HepG2 (cell line): ENCODE data around the gene RPS27L. TPM values are rescaled to one million over a fixed set of nuclear protein-coding genes. Genes with fewer than 3 reads are reported as not detected.

Source experiments
- ADNP ChIP-seq: sonication (generic); formaldehyde crosslinking; IDR thresholded peaks from 2 replicates; pipeline ENCODE4 v1.4.0; 2020; ENCODE audit warnings: missing genetic modification reagents
- ARNT2 ChIP-seq: sonication (generic); formaldehyde crosslinking; IDR thresholded peaks from 2 replicates; pipeline ENCODE4 v1.8.0; 2022; ENCODE audit warnings: mild to moderate bottlenecking, low read depth, missing genetic modification reagents, moderate library complexity
- CEBPB ChIP-seq: IDR thresholded peaks from 2 replicates; pipeline ENCODE4 v1.6.1; 2011; ENCODE audit warnings: low read depth, low read length, improper control_type of control experiment, borderline replicate concordance
- DR1 ChIP-seq: sonication (generic); formaldehyde crosslinking; IDR thresholded peaks from 2 replicates; pipeline ENCODE4 v1.8.0; 2021; ENCODE audit warnings: mild to moderate bottlenecking, missing genetic modification reagents, inconsistent platforms
- GZF1 ChIP-seq: sonication (generic); formaldehyde crosslinking; IDR thresholded peaks from 2 replicates; pipeline ENCODE4 v1.5.1; 2020; ENCODE audit warnings: mild to moderate bottlenecking, missing genetic modification reagents
- NCOA5 ChIP-seq: sonication (generic); formaldehyde crosslinking; IDR thresholded peaks from 2 replicates; pipeline ENCODE4 v1.4.0; 2020; ENCODE audit warnings: missing genetic modification reagents
- TEAD2 ChIP-seq: sonication (generic); formaldehyde crosslinking; IDR thresholded peaks from 2 replicates; pipeline ENCODE4 v1.9.0; 2021; ENCODE audit warnings: missing genetic modification reagents
- WIZ ChIP-seq: sonication (generic); formaldehyde crosslinking; IDR thresholded peaks from 2 replicates; pipeline ENCODE4 v1.5.1; 2020; ENCODE audit warnings: mild to moderate bottlenecking, missing genetic modification reagents
- ZC3H13 ChIP-seq: sonication (generic); formaldehyde crosslinking; IDR thresholded peaks from 2 replicates; pipeline ENCODE4 v1.8.1; 2023; ENCODE audit warnings: mild to moderate bottlenecking, missing genetic modification reagents, moderate library complexity
- ZFAT ChIP-seq: sonication (generic); formaldehyde crosslinking; conservative IDR thresholded peaks from 2 replicates; pipeline ENCODE4 v1.8.1; 2023; ENCODE audit warnings: missing genetic modification reagents, inconsistent platforms
- ZFY ChIP-seq: sonication (generic); formaldehyde crosslinking; IDR thresholded peaks from 2 replicates; pipeline ENCODE4 v1.4.0; 2020; ENCODE audit warnings: missing genetic modification reagents
- ZIK1 ChIP-seq: sonication (generic); formaldehyde crosslinking; IDR thresholded peaks from 2 replicates; pipeline ENCODE4 v1.5.0; 2020; ENCODE audit warnings: mild to moderate bottlenecking, low read depth, missing genetic modification reagents, borderline replicate concordance
- ZNF260 ChIP-seq: sonication (generic); formaldehyde crosslinking; IDR thresholded peaks from 2 replicates; pipeline ENCODE4 v1.4.0; 2020; ENCODE audit warnings: missing genetic modification reagents, low read depth, mild to moderate bottlenecking, borderline replicate concordance
- ZNF550 ChIP-seq: sonication (generic); formaldehyde crosslinking; IDR thresholded peaks from 2 replicates; pipeline ENCODE4 v1.4.0; 2020; ENCODE audit warnings: mild to moderate bottlenecking, missing genetic modification reagents, borderline replicate concordance
- ZNF562 ChIP-seq: sonication (generic); formaldehyde crosslinking; IDR thresholded peaks from 2 replicates; pipeline ENCODE4 v1.8.0; 2022; ENCODE audit warnings: missing genetic modification reagents, borderline replicate concordance
- ZNF7 ChIP-seq: IDR thresholded peaks from 2 replicates; pipeline ENCODE4 v1.6.1; 2016; ENCODE audit warnings: missing biosample characterization, missing genetic modification reagents
- polyA plus RNA-seq, 8 experiments: library from polyadenylated mRNA; depleted of rRNA in 3 of 8; stranded (reverse) in 7 of 8; unstranded in 1 of 8; fragments of >200 nt; fragmentation: Illumina TruSeq in 4 of 8; extraction: Trizol in 4 of 8; gene quantifications; 2 replicates each; pipeline versions ENCODE4 v1.2.1 to v1.2.3, GENCODE V29; 2011 to 2016; ENCODE audit warnings: low read depth in 4 of 8, missing spikeins in 1 of 8, mixed read lengths in 1 of 8; ENCODE audit not compliant: insufficient read depth in 1 of 8
- total RNA-seq, 5 experiments: library from RNA; depleted of rRNA; stranded (reverse); fragments of >200 nt; fragmentation: Illumina TruSeq; extraction: Trizol; gene quantifications; 2 replicates each; pipeline ENCODE4 v1.2.3, GENCODE V29; 2016; ENCODE audit warnings: low read depth in 1 of 5
- TF ChIP-seq, protein P1 (sequence below): sonication (generic); formaldehyde crosslinking; IDR thresholded peaks from 2 replicates; pipeline ENCODE4 v1.4.0; 2020; ENCODE audit warnings: low read depth, mild to moderate bottlenecking, missing genetic modification reagents
- TF ChIP-seq, protein P2 (sequence below): IDR thresholded peaks from 2 replicates; pipeline ENCODE4 v1.6.1; 2016; ENCODE audit warnings: mild to moderate bottlenecking
- TF ChIP-seq, protein P3 (sequence below): sonication (generic); formaldehyde crosslinking; IDR thresholded peaks from 2 replicates; pipeline ENCODE4 v1.4.0; 2020; ENCODE audit warnings: mild to moderate bottlenecking, missing genetic modification reagents
- TF ChIP-seq, protein P4 (sequence below): IDR thresholded peaks from 2 replicates; pipeline ENCODE4 v1.6.1; 2016; ENCODE audit warnings: control low read depth
- TF ChIP-seq, protein P5 (sequence below): sonication (generic); formaldehyde crosslinking; IDR thresholded peaks from 2 replicates; pipeline ENCODE4 v1.5.0; 2020; ENCODE audit warnings: missing genetic modification reagents
- TF ChIP-seq, protein P6 (sequence below): sonication (generic); formaldehyde crosslinking; IDR thresholded peaks from 2 replicates; pipeline ENCODE4 v1.5.1; 2020; ENCODE audit warnings: mild to moderate bottlenecking, missing genetic modification reagents, moderate library complexity

RPS27L gene
- total and polyA plus RNA-seq, 2 of the 13 experiments (the other 11 are each of a cell fraction or from before 2014, with no cell fraction given) = 231 to 433 TPM

DNA sequence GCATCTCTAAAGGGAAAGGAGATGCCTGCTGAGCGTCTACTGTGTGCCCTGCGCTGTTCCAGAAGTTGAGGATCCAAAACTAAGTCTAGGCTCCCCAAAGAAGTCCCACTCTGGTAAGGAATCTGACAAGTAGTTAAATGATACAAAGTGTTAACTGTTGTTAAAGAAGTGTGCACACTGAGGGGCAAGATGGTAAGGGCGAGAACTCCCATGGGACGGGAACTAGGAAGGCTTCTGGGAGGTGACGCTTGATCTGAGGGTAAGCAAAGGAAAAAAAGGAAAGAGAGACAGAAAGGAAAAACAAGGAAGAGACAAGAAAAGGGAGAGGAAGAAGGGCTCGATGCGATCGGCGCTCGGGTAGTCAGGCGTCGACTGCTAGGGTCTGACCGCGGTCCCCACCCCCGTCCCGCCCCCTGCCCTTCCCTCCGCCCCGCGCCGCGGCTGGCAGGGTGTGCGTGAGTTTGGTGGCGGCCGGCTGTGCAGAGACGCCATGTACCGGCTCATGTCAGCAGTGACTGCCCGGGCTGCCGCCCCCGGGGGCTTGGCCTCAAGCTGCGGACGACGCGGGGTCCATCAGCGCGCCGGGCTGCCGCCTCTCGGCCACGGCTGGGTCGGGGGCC, 35.8 kb downstream of the RPS27L start, which contains the start of gene LACTB (continued):
- TF ChIP-seq, protein P1, sequence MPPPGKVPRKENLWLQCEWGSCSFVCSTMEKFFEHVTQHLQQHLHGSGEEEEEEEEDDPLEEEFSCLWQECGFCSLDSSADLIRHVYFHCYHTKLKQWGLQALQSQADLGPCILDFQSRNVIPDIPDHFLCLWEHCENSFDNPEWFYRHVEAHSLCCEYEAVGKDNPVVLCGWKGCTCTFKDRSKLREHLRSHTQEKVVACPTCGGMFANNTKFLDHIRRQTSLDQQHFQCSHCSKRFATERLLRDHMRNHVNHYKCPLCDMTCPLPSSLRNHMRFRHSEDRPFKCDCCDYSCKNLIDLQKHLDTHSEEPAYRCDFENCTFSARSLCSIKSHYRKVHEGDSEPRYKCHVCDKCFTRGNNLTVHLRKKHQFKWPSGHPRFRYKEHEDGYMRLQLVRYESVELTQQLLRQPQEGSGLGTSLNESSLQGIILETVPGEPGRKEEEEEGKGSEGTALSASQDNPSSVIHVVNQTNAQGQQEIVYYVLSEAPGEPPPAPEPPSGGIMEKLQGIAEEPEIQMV = no peak
- TF ChIP-seq, protein P2, sequence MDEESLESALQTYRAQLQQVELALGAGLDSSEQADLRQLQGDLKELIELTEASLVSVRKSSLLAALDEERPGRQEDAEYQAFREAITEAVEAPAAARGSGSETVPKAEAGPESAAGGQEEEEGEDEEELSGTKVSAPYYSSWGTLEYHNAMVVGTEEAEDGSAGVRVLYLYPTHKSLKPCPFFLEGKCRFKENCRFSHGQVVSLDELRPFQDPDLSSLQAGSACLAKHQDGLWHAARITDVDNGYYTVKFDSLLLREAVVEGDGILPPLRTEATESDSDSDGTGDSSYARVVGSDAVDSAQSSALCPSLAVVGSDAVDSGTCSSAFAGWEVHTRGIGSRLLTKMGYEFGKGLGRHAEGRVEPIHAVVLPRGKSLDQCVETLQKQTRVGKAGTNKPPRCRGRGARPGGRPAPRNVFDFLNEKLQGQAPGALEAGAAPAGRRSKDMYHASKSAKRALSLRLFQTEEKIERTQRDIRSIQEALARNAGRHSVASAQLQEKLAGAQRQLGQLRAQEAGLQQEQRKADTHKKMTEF (CRISPR knock-in tag) = no peak
- no peak for TF ChIP-seq NCOA5 (CRISPR knock-in tag)
- TF ChIP-seq WIZ (CRISPR knock-in tag) = no peak
- TF ChIP-seq DR1 (CRISPR knock-in tag) = no peak
- no peak for TF ChIP-seq ZNF7 (CRISPR knock-in tag)
- TF ChIP-seq ZNF550 = no peak
- no peak for TF ChIP-seq CEBPB
- no peak for TF ChIP-seq ZC3H13 (CRISPR knock-in tag)
- TF ChIP-seq ZNF260 (CRISPR knock-in tag) = no peak
- TF ChIP-seq, protein P3, sequence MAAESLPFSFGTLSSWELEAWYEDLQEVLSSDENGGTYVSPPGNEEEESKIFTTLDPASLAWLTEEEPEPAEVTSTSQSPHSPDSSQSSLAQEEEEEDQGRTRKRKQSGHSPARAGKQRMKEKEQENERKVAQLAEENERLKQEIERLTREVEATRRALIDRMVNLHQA (CRISPR knock-in tag) = no peak
- TF ChIP-seq ARNT2 (CRISPR knock-in tag) = peak; percentile 85
- TF ChIP-seq, protein P4, sequence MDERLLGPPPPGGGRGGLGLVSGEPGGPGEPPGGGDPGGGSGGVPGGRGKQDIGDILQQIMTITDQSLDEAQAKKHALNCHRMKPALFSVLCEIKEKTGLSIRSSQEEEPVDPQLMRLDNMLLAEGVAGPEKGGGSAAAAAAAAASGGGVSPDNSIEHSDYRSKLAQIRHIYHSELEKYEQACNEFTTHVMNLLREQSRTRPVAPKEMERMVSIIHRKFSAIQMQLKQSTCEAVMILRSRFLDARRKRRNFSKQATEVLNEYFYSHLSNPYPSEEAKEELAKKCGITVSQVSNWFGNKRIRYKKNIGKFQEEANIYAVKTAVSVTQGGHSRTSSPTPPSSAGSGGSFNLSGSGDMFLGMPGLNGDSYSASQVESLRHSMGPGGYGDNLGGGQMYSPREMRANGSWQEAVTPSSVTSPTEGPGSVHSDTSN (CRISPR knock-in tag) = no peak
- TF ChIP-seq, protein P5, sequence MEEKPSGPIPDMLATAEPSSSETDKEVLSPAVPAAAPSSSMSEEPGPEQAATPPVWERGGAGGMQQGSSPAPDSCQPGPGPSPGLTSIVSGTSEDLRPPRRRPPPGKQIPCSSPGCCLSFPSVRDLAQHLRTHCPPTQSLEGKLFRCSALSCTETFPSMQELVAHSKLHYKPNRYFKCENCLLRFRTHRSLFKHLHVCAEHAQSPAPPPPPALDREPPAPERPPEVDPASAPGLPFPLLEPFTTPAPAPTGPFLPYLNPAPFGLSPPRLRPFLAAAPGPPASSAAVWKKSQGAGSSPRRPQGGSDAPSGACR (CRISPR knock-in tag) = no peak
- TF ChIP-seq ZFAT = no peak
- TF ChIP-seq ZNF562 (CRISPR knock-in tag) = no peak
- peak; percentile 61; the same call in 1 of the 2 replicates for TF ChIP-seq ZFY
- TF ChIP-seq ZIK1 (CRISPR knock-in tag) = no peak
- TF ChIP-seq ADNP (CRISPR knock-in tag) = no peak
- no peak for TF ChIP-seq TEAD2 (CRISPR knock-in tag)
- no peak for TF ChIP-seq GZF1 (CRISPR knock-in tag)
- TF ChIP-seq, protein P6, sequence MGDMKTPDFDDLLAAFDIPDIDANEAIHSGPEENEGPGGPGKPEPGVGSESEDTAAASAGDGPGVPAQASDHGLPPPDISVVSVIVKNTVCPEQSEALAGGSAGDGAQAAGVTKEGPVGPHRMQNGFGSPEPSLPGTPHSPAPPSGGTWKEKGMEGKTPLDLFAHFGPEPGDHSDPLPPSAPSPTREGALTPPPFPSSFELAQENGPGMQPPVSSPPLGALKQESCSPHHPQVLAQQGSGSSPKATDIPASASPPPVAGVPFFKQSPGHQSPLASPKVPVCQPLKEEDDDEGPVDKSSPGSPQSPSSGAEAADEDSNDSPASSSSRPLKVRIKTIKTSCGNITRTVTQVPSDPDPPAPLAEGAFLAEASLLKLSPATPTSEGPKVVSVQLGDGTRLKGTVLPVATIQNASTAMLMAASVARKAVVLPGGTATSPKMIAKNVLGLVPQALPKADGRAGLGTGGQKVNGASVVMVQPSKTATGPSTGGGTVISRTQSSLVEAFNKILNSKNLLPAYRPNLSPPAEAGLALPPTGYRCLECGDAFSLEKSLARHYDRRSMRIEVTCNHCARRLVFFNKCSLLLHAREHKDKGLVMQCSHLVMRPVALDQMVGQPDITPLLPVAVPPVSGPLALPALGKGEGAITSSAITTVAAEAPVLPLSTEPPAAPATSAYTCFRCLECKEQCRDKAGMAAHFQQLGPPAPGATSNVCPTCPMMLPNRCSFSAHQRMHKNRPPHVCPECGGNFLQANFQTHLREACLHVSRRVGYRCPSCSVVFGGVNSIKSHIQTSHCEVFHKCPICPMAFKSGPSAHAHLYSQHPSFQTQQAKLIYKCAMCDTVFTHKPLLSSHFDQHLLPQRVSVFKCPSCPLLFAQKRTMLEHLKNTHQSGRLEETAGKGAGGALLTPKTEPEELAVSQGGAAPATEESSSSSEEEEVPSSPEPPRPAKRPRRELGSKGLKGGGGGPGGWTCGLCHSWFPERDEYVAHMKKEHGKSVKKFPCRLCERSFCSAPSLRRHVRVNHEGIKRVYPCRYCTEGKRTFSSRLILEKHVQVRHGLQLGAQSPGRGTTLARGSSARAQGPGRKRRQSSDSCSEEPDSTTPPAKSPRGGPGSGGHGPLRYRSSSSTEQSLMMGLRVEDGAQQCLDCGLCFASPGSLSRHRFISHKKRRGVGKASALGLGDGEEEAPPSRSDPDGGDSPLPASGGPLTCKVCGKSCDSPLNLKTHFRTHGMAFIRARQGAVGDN (CRISPR knock-in tag) = no peak; the same call in 1 of the 2 replicates
